Cardiac muscle cell (in vitro differentiated cells and primary cell): Measurements from ENCODE around the gene PSMC3. TPM values are rescaled to one million over a fixed set of nuclear protein-coding genes. Genes with fewer than 3 reads are reported as not detected.

Experiments used
- DNase-seq, 2 donors: peaks; one replicate each; pipeline versions ENCODE4 v3.0.0 to v3.0.0-alpha.2; 2010 to 2017; ENCODE audit warnings: low read depth in 1 of 2, low spot score in 1 of 2
- H3K27ac ChIP-seq: fragments of 200-600 bp; sonication (generic); 2 replicates; pipeline ENCODE4 v1.5.1; 2016
- H3K27me3 ChIP-seq: fragments of 200-600 bp; sonication (generic); 2 replicates; pipeline ENCODE4 v1.6.0; 2016; ENCODE audit warnings: control low read depth
- H3K36me3 ChIP-seq: fragments of 200-600 bp; sonication (generic); 2 replicates; pipeline ENCODE4 v1.5.1; 2016; ENCODE audit warnings: control low read depth
- H3K4me1 ChIP-seq: fragments of 200-600 bp; sonication (generic); 2 replicates; pipeline ENCODE4 v1.8.1; 2017; ENCODE audit warnings: low read depth, mild to moderate bottlenecking, mixed run types
- H3K4me3 ChIP-seq: fragments of 200-600 bp; sonication (generic); 2 replicates; pipeline ENCODE4 v1.5.1; 2016; ENCODE audit warnings: mild to moderate bottlenecking
- H3K9me3 ChIP-seq: fragments of 200-600 bp; sonication (generic); 2 replicates; pipeline ENCODE4 v1.5.1; 2017; ENCODE audit warnings: low read depth, mild to moderate bottlenecking, control low read depth
- polyA plus RNA-seq: library from polyadenylated mRNA; unstranded; fragments of >200 nt; fragmentation: Nextera tagmentation; extraction: Ambion mirVana; gene quantifications from 2 replicates; pipeline ENCODE4 v1.2.1, GENCODE V29; 2016
- total RNA-seq: library from RNA; depleted of rRNA; stranded (reverse); fragments of >200 nt; gene quantifications from 2 replicates; pipeline ENCODE4 v1.2.3, GENCODE V29; 2016
- TF ChIP-seq, protein P1 (sequence below): IDR thresholded peaks from 2 replicates; pipeline ENCODE4 v1.5.1; 2012; ENCODE audit warnings: low read depth, mild to moderate bottlenecking, low read length

The PSMC3 gene
- total and polyA plus RNA-seq, 2 experiments from 2014 or later = 107 to 236 TPM

DNA sequence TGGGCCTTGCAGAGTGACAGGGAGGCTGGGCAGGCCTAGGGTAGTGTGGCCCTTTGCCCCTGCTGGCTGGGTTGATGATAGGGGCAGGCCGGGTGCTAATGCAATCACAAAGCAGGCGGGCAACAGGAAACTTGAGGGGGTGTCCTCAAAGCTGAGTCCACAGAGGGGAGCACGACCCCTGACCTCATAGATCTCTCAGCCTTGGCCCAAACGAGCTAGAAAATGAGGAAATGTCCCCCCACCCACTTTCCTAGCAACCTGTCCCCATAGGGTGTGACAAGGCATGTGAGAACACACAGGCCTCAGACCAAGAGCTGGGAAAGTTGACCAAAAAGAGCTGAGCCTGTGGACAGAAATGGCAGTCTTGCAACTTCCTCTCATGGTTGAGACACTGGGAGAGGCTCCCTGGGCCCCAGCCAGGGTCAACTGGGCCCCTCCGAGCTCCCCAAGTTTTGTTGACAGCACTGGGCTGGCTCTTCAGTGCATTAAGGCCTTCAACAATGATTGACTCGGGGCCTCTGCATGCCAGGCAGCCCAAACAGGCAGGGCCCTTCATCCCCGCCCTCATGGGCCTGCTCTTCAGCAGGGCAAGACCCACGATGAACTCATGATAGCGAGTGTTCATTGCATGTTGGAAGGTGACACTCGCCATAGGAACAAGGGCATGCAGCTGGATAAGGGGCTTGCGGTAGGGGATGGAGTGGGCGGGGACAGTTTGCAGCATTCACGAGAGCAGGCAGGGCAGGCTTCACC is 38.1 kb downstream of the PSMC3 start:
- no peaks in the 10 kb centered on the region for H3K9me3 ChIP-seq
- no peak for DNase-seq
- peaks cover 6% of the 10 kb centered on the region for H3K4me1 ChIP-seq
- TF ChIP-seq, protein P1, sequence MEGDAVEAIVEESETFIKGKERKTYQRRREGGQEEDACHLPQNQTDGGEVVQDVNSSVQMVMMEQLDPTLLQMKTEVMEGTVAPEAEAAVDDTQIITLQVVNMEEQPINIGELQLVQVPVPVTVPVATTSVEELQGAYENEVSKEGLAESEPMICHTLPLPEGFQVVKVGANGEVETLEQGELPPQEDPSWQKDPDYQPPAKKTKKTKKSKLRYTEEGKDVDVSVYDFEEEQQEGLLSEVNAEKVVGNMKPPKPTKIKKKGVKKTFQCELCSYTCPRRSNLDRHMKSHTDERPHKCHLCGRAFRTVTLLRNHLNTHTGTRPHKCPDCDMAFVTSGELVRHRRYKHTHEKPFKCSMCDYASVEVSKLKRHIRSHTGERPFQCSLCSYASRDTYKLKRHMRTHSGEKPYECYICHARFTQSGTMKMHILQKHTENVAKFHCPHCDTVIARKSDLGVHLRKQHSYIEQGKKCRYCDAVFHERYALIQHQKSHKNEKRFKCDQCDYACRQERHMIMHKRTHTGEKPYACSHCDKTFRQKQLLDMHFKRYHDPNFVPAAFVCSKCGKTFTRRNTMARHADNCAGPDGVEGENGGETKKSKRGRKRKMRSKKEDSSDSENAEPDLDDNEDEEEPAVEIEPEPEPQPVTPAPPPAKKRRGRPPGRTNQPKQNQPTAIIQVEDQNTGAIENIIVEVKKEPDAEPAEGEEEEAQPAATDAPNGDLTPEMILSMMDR = no peak
- no peak overlapping the region for H3K4me3 ChIP-seq
- no peak overlapping the region for H3K27ac ChIP-seq
- H3K27me3 ChIP-seq = no peaks in the 10 kb centered on the region
- H3K36me3 ChIP-seq = no peaks in the 10 kb centered on the region

- Histone ChIP-seq H3K9me3 (no peaks in the 10 kb centered on the region), H3K4me3 (no peak overlapping the region), H3K27me3 (no peaks in the 10 kb centered on the region), H3K4me1 (no peaks in the 10 kb centered on the region), H3K36me3 (no peaks in the 10 kb centered on the region), H3K27ac (no peak overlapping the region)
- no peak for DNase-seq
- TF ChIP-seq, protein P1 = no peak
Measured at GRCh38 chr11:47384498-47384897, 41.7 kb downstream of the PSMC3 start.

DNA sequence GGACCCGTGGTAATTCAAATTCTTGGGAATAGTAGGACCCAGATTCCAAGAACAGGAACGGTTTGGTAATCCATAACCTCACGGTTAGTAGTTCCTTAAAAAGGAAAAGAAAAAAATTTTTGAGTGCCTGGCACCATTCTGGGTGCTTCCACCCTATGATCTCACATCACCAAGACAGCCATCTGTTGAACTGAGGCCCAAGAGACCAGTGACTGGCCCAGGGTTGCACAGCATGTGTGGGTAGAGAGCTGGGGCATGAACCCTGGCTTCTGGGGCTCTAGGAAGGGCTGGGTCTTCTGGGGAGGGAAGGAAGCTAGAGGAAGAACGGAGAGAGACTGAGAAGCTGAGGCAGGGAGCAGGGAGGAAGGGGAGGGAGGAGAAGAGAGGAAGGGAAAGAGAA is 43.2 kb downstream of the PSMC3 start:
- TF ChIP-seq, protein P1 = no peak
- Histone ChIP-seq H3K27ac (no peak overlapping the region), H3K36me3 (no peaks in the 10 kb centered on the region), H3K4me1 (peaks cover 3% of the 10 kb centered on the region), H3K27me3 (no peaks in the 10 kb centered on the region), H3K4me3 (no peak overlapping the region), H3K9me3 (no peaks in the 10 kb centered on the region)
- no peak for DNase-seq

DNA sequence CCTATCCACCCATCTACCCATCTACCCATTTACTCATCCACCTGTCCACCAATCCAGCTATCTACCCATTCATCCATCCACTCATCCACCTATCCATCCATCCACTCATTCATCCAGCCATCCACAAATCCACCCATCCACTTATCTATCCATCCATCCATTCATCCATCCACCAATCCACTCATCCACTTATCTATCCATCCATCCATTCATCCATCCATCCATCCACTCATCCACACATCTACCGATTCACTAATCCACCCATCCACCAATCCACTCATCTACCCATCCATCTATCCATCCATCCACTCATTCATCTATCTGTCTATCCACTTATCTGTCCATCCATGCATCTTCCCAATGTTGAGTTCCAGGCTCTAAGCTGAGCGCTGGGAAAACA is 46.2 kb downstream of the PSMC3 start:
- Histone ChIP-seq H3K27me3 (no peaks in the 10 kb centered on the region), H3K4me3 (no peak overlapping the region), H3K36me3 (no peaks in the 10 kb centered on the region), H3K27ac (no peak overlapping the region), H3K9me3 (no peaks in the 10 kb centered on the region), H3K4me1 (peaks cover 9% of the 10 kb centered on the region)
- TF ChIP-seq, protein P1 = no peak
- DNase-seq = no peak

DNA sequence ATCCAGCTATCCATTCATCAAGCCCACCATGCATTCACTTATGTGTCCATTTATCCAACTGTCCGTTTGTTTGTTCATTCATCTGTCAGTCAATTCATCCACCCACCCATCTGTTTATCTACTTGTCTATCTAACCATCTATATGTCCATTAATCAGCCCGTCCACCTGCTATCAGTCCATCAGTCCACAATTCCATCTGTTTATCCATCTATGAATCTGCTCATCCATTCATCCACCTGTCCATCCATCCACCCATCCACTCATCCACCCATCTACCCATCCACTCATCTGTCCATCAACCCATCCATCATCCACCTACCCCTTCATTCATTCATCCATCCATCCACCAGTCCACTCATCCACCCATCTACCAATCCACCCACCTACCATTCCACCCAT is 46.9 kb downstream of the PSMC3 start:
- no peak for DNase-seq
- Histone ChIP-seq H3K4me3 (no peak overlapping the region), H3K4me1 (peaks cover 9% of the 10 kb centered on the region), H3K27ac (no peak overlapping the region), H3K36me3 (no peaks in the 10 kb centered on the region), H3K9me3 (no peaks in the 10 kb centered on the region), H3K27me3 (no peaks in the 10 kb centered on the region)
- TF ChIP-seq, protein P1 = no peak
